Type B pancreatic cell (in vitro differentiated cells): ENCODE measurements around the gene SURF6. TPM values are rescaled to one million over a fixed set of nuclear protein-coding genes. Genes with fewer than 3 reads are reported as not detected.

ENCODE experiments used
- DNase-seq: peaks from one replicate; pipeline ENCODE4 v3.0.0; 2021; ENCODE audit warnings: mixed read lengths; ENCODE audit not compliant: unreplicated experiment; ENCODE audit errors: extremely low spot score
- H3K27ac Mint-ChIP-seq: 2 replicates; pipeline ENCODE4 v1.8.0; 2021; ENCODE audit warnings: mild to moderate bottlenecking, mixed read lengths
- H3K27me3 Mint-ChIP-seq: 2 replicates; pipeline ENCODE4 v1.8.0; 2021; ENCODE audit warnings: mixed read lengths
- H3K36me3 Mint-ChIP-seq: 2 replicates; pipeline ENCODE4 v1.8.0; 2021; ENCODE audit warnings: mixed read lengths
- H3K4me1 Mint-ChIP-seq: one replicate; pipeline ENCODE4 v1.8.0; 2021; ENCODE audit warnings: mixed read lengths; ENCODE audit not compliant: unreplicated experiment
- H3K4me3 Mint-ChIP-seq: 2 replicates; pipeline ENCODE4 v1.8.0; 2021; ENCODE audit warnings: mild to moderate bottlenecking, mixed read lengths
- H3K9me3 Mint-ChIP-seq: 2 replicates; pipeline ENCODE4 v1.8.0; 2021; ENCODE audit warnings: mixed read lengths
- total RNA-seq: library from RNA; stranded (reverse); gene quantifications from 2 replicates; pipeline ENCODE4 v1.2.1, GENCODE V29; 2021; ENCODE audit warnings: low replicate concordance
- TF ChIP-seq, protein P1 (sequence below): fragments of 200-600 bp; sonication (generic); conservative IDR thresholded peaks from 2 replicates; pipeline ENCODE4 v1.5.0; 2021; ENCODE audit warnings: antibody characterized with exemption, mild to moderate bottlenecking

SURF6 gene
- total RNA-seq, 1 donor from 2014 or later: 24.9 TPM

DNA sequence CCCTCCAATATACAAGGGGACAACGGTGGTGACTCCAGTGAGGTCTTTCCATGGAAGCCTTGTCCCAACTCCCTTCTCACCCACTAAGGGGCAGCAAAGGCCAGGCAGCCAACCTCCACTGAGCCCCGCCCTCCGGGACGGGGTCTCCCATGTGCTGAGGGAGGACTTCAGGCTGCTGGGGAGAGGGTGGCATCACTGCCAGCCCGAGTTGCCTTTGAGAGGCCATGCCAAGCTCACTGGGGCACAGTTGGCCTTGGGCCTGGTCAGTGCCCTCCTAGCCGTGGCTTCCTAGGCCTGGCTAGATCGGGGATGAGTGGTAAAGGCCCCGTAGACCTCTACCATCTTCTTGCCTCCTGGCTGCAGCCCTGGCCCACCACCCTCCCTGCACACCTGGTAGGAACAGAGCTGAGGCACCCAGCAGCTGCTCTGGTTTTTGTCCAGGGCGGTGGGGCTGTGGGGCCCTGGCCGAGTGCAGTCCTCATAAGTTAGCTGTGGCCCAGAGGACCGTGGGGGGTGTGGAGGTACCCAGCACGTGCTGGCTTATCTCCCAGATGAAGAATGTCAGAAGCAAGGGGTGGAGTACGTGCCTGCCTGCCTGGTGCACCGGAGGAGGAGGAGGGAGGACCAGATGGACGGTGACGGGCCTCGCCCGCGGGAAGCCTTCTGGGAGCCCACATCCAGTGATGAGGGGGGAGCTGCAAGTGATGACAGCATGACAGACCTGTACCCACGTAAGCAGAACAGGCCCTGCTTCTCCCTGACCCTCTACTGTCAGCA is 23.6 kb upstream of the SURF6 start:
- no peaks in the 10 kb centered on the region for H3K27me3 Mint-ChIP-seq
- no peak for DNase-seq
- peak overlapping the region; percentile 41 for H3K4me3 Mint-ChIP-seq
- peaks cover 15% of the 10 kb centered on the region for H3K4me1 Mint-ChIP-seq
- no peaks in the 10 kb centered on the region for H3K9me3 Mint-ChIP-seq
- peak overlapping the region; percentile 72 for H3K27ac Mint-ChIP-seq
- TF ChIP-seq, protein P1, sequence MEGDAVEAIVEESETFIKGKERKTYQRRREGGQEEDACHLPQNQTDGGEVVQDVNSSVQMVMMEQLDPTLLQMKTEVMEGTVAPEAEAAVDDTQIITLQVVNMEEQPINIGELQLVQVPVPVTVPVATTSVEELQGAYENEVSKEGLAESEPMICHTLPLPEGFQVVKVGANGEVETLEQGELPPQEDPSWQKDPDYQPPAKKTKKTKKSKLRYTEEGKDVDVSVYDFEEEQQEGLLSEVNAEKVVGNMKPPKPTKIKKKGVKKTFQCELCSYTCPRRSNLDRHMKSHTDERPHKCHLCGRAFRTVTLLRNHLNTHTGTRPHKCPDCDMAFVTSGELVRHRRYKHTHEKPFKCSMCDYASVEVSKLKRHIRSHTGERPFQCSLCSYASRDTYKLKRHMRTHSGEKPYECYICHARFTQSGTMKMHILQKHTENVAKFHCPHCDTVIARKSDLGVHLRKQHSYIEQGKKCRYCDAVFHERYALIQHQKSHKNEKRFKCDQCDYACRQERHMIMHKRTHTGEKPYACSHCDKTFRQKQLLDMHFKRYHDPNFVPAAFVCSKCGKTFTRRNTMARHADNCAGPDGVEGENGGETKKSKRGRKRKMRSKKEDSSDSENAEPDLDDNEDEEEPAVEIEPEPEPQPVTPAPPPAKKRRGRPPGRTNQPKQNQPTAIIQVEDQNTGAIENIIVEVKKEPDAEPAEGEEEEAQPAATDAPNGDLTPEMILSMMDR: peak; percentile 49
- H3K36me3 Mint-ChIP-seq: peaks cover 7% of the 10 kb centered on the region

DNA sequence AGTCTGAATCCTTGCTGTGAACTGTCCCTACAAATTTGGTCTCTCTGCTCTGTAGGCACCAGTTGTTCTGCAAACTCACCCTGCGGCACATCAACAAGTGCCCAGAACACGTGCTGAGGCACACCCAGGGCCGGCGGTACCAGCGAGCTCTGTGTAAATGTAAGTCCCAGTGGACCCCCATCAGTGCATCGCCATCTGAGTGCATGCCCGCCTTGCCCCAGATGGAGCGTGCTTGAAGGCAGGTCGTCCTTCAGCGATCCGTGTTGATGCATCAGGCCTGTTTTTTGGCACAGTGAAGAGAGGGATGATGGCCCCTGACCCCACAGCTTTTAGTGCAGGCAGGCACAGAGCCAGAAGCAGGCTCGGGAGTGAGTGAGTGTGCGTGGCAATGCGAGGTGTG is 21.7 kb upstream of the SURF6 start:
- peak overlapping the region; percentile 84 for H3K4me3 Mint-ChIP-seq
- peaks cover 3% of the 10 kb centered on the region for H3K36me3 Mint-ChIP-seq

DNA sequence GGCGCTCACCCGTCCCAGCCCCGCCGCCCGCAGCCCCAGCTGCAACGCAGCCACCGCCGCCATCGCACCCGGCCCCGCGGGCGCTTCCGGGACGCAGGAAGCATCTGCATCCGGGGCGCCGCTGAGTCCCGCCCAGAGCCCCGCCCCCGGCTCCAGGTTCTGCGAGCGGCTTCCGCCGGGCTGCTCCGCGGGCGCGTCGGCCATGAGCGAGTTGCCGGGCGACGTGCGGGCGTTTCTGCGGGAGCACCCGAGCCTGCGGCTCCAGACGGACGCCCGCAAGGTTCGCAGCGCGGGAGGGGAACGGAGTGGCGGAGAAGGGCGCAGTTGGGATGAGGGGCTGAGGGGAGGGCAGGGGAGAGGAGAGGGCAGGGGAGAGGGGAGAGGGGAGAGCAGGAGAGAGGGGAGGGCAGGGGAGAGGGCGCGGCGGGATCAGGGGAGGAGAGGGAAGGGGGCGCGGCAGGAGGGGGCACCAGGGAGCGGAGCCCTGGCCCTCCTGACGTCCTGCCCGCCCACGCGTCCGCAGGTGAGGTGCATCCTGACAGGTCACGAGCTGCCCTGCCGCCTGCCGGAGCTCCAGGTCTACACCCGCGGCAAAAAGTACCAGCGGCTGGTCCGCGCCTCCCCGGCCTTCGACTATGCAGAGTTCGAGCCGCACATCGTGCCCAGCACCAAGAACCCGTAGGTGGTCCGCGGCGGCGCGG is 20.6 kb upstream of the SURF6 start, which contains the start of the genes SURF1 and SURF2:
Gene SURF1 (minus strand): TSS at position 97 of the 701 bp plus-strand sequence. CDS start 34 bp downstream, at position 63.
Gene SURF2 (plus strand): TSS at position 160 of the 701 bp plus-strand sequence. CDS start 43 bp downstream, at position 203.
- Mint-ChIP-seq H3K4me1 (peaks cover 10% of the 10 kb centered on the region), H3K36me3 (peaks cover 7% of the 10 kb centered on the region), H3K4me3 (peak within 1 kb of the TSS; percentile 93), H3K27ac (peak within 1 kb of the TSS; percentile 89), H3K27me3 (no peaks in the 10 kb centered on the region), H3K9me3 (no peaks in the 10 kb centered on the region)
- peak; percentile 86 for DNase-seq
- TF ChIP-seq, protein P1: peak; percentile 24

More for the DNA sequence above, 21.7 kb upstream of the SURF6 start:
- H3K27me3 Mint-ChIP-seq: no peaks in the 10 kb centered on the region
- TF ChIP-seq, protein P1: no peak
- H3K9me3 Mint-ChIP-seq: no peaks in the 10 kb centered on the region
- no peak for DNase-seq
- peaks cover 10% of the 10 kb centered on the region for H3K4me1 Mint-ChIP-seq
- peak overlapping the region; percentile 43 for H3K27ac Mint-ChIP-seq

DNA sequence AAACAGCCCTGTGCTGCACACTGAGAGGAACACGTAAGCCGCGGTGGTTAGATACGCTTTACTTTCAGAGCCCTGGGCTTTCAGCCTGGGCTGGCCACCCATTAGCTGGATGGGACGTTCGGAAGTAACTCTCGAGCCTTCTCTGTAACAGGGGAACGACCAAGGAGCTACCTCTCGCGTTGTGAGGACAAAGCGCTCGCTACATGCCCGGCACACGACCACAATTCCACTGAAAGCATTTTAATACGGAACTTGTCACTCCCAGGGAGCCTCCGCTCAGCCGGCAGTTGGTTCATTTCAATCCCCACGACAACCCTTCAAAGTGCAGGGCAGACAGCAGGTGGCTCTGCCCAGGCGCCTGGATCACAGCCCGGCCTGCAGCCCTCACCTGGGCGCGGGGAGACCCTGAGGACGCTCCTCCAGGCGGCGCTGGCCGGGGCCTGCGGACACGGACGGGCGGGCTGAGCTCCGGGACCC is 19.9 kb upstream of the SURF6 start:
- Mint-ChIP-seq H3K36me3 (peaks cover 7% of the 10 kb centered on the region), H3K4me3 (peak overlapping the region; percentile 93)
- DNase-seq: no peak

DNA sequence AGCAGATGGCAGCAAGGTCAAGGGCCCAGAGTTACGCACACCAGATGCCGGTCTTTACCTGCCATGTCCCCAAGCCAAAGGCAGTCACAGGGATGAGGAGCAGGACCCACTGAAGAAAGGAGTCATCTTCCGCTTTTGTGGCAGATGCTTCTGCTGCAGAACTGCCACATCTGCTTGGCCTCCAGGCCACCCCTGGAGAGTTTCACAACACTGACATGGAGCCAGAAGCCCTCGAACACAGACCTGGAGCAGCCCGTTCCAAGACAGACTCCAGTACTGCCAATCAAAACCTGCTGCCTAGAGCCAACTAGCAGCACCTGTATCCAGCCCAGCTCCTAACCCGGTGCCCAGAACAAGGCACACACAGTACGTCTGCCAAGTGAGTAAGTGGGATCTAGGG is 18.8 kb upstream of the SURF6 start:
- peaks cover 12% of the 10 kb centered on the region for H3K36me3 Mint-ChIP-seq

More for the DNA sequence above, 19.9 kb upstream of the SURF6 start:
- peak overlapping the region; percentile 89 for H3K27ac Mint-ChIP-seq
- no peaks in the 10 kb centered on the region for H3K27me3 Mint-ChIP-seq
- H3K9me3 Mint-ChIP-seq: no peaks in the 10 kb centered on the region
- peaks cover 10% of the 10 kb centered on the region for H3K4me1 Mint-ChIP-seq
- TF ChIP-seq, protein P1: no peak

More for the DNA sequence above, 18.8 kb upstream of the SURF6 start:
- Mint-ChIP-seq H3K27ac (peak overlapping the region; percentile 34), H3K4me1 (peaks cover 10% of the 10 kb centered on the region), H3K4me3 (peak overlapping the region; percentile 93), H3K27me3 (no peaks in the 10 kb centered on the region), H3K9me3 (no peaks in the 10 kb centered on the region)
- TF ChIP-seq, protein P1: no peak
- DNase-seq: no peak
